ENCODE results near the gene PKP4. TPM values are rescaled to one million over a fixed set of nuclear protein-coding genes. Genes with fewer than 3 reads are reported as not detected.
"Not testable (repeated sequence)": the region's sequence is repeated elsewhere in the genome, so short reads cannot be mapped to it uniquely, and the experiment has no call there.

The PKP4 gene
- total and polyA plus RNA-seq, 2 experiments from 2014 or later, result 7.6 to 32.2 TPM

DNA sequence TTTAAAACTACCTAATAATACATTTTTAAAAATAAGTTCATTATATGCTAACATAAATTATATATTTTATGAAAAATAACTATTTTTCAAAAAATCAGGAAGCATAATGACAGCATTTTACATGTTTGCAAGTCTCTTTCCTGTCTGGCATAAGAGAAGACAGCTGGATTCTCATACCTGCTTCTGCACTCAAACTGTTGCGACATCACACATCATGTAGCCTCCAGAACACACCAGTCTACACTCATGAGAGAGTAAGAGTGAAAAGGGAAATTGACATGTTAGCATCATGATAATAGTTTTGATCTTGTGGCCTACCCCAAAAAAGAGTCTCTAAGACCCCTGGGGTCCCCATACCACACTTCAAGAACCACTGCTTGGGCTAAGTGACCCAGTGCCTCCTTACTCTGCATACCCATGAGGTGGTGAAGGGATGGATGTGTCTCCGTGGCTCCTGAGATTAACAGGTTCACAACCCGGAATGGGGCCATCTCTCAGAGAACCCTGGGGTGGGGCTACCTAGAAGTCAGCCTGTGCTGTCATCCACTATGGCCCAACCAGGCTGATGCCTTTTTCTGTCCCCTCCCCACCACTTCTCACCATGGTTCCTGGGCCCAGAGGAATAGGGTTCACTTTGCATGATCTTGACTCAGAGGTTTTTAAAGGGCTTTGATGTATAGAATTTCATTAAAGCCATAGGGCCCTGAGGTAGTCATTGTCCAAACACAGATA is 235.8 kb downstream of the PKP4 start:
- Histone ChIP-seq H3K9me2 (ENCODE audit: insufficient read depth) (no peaks in the 10 kb centered on the region), H3K27me3 (replicated peaks; ENCODE audit: insufficient read depth) (no peaks in the 10 kb centered on the region), H3K27ac (no peak overlapping the region), H4K20me1 (ENCODE audit: insufficient read depth) (no peaks in the 10 kb centered on the region), H2AFZ (no peak overlapping the region), H3K36me3 (ENCODE audit: low read depth) (no peaks in the 10 kb centered on the region), H3K4me2 (ENCODE audit: unreplicated experiment) (no peak overlapping the region), H3K9me3 (ENCODE audit: low read depth) (no peaks in the 10 kb centered on the region), H3K9ac (no peak overlapping the region), H3K4me3 (no peak overlapping the region), H3F3A (ENCODE audit: insufficient read depth) (no peaks in the 10 kb centered on the region), H3K79me2 (ENCODE audit: insufficient read depth) (no peaks in the 10 kb centered on the region), H3K4me1 (ENCODE audit: insufficient read depth) (peaks cover 10% of the 10 kb centered on the region)
- no peak for DNase-seq
- in situ Hi-C loops (cut with MboI), result no loop called here
- WGBS, 2 experiments (ENCODE audit: low coverage in 1 of 2, low lambda C conversion rate in 2 of 2, missing lambda C conversion rate in 2 of 2), result 64 to 77% methylated on average over 3 of the region's 3 CpGs
- TF ChIP-seq EZH2phosphoT487 (IDR thresholded peaks at IDR 0.05; ENCODE audit: insufficient read depth, low read depth) (no peak), EZH2 (IDR thresholded peaks at IDR 0.05; ENCODE audit: insufficient read depth, poor library complexity, severe bottlenecking) (no peak)

- H3K36me3 ChIP-seq (ENCODE audit: low read depth), result no peaks in the 10 kb centered on the region
- no peak overlapping the region for H3K4me3 ChIP-seq
- H3K27me3 ChIP-seq (replicated peaks; ENCODE audit: insufficient read depth), result no peaks in the 10 kb centered on the region
- no peaks in the 10 kb centered on the region for H3F3A ChIP-seq (ENCODE audit: insufficient read depth)
- TF ChIP-seq EZH2phosphoT487 (IDR thresholded peaks at IDR 0.05; ENCODE audit: insufficient read depth, low read depth) (no peak), EZH2 (IDR thresholded peaks at IDR 0.05; ENCODE audit: insufficient read depth, poor library complexity, severe bottlenecking) (no peak)
- H2AFZ ChIP-seq, result no peak overlapping the region
- in situ Hi-C loops (cut with MboI), result no loop called here
- no peaks in the 10 kb centered on the region for H3K9me2 ChIP-seq (ENCODE audit: insufficient read depth)
- H3K79me2 ChIP-seq (ENCODE audit: insufficient read depth), result no peaks in the 10 kb centered on the region
- no peak overlapping the region for H3K27ac ChIP-seq
- H4K20me1 ChIP-seq (ENCODE audit: insufficient read depth), result no peaks in the 10 kb centered on the region
- H3K9me3 ChIP-seq (ENCODE audit: low read depth), result no peaks in the 10 kb centered on the region
- no peak for DNase-seq
- no peak overlapping the region for H3K9ac ChIP-seq
- peaks cover 8% of the 10 kb centered on the region for H3K4me1 ChIP-seq (ENCODE audit: insufficient read depth)
- no peak overlapping the region for H3K4me2 ChIP-seq (ENCODE audit: unreplicated experiment)
Measured at GRCh38 chr2:158693476-158693875, 236.7 kb downstream of the PKP4 start.

DNA sequence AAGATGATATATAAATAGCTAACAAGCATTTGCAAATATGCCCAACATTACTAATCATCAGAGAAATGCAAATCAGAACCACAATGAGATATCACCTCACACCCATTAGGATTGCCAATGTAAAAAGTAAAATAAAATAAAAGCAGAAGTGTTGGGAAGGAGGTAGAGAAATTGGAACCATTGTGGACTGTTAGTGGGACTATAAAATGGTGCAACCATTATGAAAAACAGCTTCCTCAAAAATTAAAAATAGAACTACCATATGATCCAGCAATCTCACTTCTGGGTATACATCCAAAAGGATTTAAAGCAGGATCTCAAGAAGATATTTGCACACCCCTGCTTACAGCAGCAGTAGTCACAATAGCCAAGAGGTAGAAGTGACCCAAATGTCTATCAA is 238.6 kb downstream of the PKP4 start:
- TF ChIP-seq EZH2phosphoT487 (IDR thresholded peaks at IDR 0.05; ENCODE audit: insufficient read depth, low read depth) (no peak), EZH2 (IDR thresholded peaks at IDR 0.05; ENCODE audit: insufficient read depth, poor library complexity, severe bottlenecking) (no peak)
- no peaks in the 10 kb centered on the region for H3K36me3 ChIP-seq (ENCODE audit: low read depth)
- H3K4me3 ChIP-seq, result no peak overlapping the region
- H3K4me2 ChIP-seq (ENCODE audit: unreplicated experiment), result no peak overlapping the region
- H3K9ac ChIP-seq, result no peak overlapping the region
- in situ Hi-C loops (cut with MboI), result no loop called here
- DNase-seq, result no peak
- no peaks in the 10 kb centered on the region for H3K4me1 ChIP-seq (ENCODE audit: insufficient read depth)
- no peaks in the 10 kb centered on the region for H3K79me2 ChIP-seq (ENCODE audit: insufficient read depth)
- H3K9me2 ChIP-seq (ENCODE audit: insufficient read depth), result no peaks in the 10 kb centered on the region
- no peaks in the 10 kb centered on the region for H3F3A ChIP-seq (ENCODE audit: insufficient read depth)
- H3K27me3 ChIP-seq (replicated peaks; ENCODE audit: insufficient read depth), result no peaks in the 10 kb centered on the region
- no peaks in the 10 kb centered on the region for H3K9me3 ChIP-seq (ENCODE audit: low read depth)
- H2AFZ ChIP-seq, result no peak overlapping the region
- H3K27ac ChIP-seq, result no peak overlapping the region
- H4K20me1 ChIP-seq (ENCODE audit: insufficient read depth), result no peaks in the 10 kb centered on the region

GRCh38 chr2:158695744-158696143 is 239.0 kb downstream of the PKP4 start:
- H3K36me3 ChIP-seq (ENCODE audit: low read depth); H3K27me3 ChIP-seq (replicated peaks; ENCODE audit: insufficient read depth); H4K20me1 ChIP-seq (ENCODE audit: insufficient read depth); H3K9me3 ChIP-seq (ENCODE audit: low read depth); H3K79me2 ChIP-seq (ENCODE audit: insufficient read depth); H3K4me1 ChIP-seq (ENCODE audit: insufficient read depth); H3K4me2 ChIP-seq (ENCODE audit: unreplicated experiment); DNase-seq; H2AFZ ChIP-seq; H3K9me2 ChIP-seq (ENCODE audit: insufficient read depth); H3K27ac ChIP-seq; in situ Hi-C loops (cut with MboI); H3K4me3 ChIP-seq; H3F3A ChIP-seq (ENCODE audit: insufficient read depth); H3K9ac ChIP-seq: not testable (repeated sequence)
- 58 to 66% methylated on average over 5 of the region's 5 CpGs for WGBS, 2 experiments (ENCODE audit: low coverage in 1 of 2, low lambda C conversion rate in 2 of 2, missing lambda C conversion rate in 2 of 2)

DNA sequence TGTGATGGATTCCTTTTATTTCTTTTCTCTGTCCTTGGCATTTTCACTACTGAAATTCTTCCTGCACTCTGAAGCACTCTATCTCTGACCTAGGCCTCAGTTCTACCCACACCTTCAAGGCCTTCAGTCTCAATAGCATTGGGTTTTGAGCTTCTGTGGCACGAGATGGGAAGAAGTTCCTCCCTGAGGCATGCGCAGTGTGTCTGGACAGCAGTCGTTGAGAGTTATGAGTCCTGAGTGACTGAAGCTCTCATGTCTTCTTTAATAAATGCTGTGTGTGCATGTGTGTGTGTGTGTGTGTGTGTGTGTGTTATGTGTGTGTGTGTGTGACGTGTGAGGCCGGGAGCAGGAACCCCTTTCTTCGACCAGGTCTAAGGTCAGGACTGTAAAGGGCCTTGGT is 242.6 kb downstream of the PKP4 start:
- H3K79me2 ChIP-seq (ENCODE audit: insufficient read depth), result no peaks in the 10 kb centered on the region
- H3K4me1 ChIP-seq (ENCODE audit: insufficient read depth), result no peaks in the 10 kb centered on the region
- TF ChIP-seq EZH2phosphoT487 (IDR thresholded peaks at IDR 0.05; ENCODE audit: insufficient read depth, low read depth) (no peak), EZH2 (IDR thresholded peaks at IDR 0.05; ENCODE audit: insufficient read depth, poor library complexity, severe bottlenecking) (no peak)
- no peak overlapping the region for H3K4me2 ChIP-seq (ENCODE audit: unreplicated experiment)
- no peak overlapping the region for H2AFZ ChIP-seq
- H3K27ac ChIP-seq, result no peak overlapping the region
- H3F3A ChIP-seq (ENCODE audit: insufficient read depth), result no peaks in the 10 kb centered on the region
- no peak overlapping the region for H3K9ac ChIP-seq
- no peaks in the 10 kb centered on the region for H3K36me3 ChIP-seq (ENCODE audit: low read depth)
- H3K9me2 ChIP-seq (ENCODE audit: insufficient read depth), result no peaks in the 10 kb centered on the region
- 67 to 77% methylated on average over 6 of the region's 6 CpGs for WGBS, 2 experiments (ENCODE audit: low coverage in 1 of 2, low lambda C conversion rate in 2 of 2, missing lambda C conversion rate in 2 of 2)
- no peak overlapping the region for H3K4me3 ChIP-seq
- no peaks in the 10 kb centered on the region for H3K9me3 ChIP-seq (ENCODE audit: low read depth)
- no peaks in the 10 kb centered on the region for H4K20me1 ChIP-seq (ENCODE audit: insufficient read depth)
- DNase-seq, result no peak
- H3K27me3 ChIP-seq (replicated peaks; ENCODE audit: insufficient read depth), result no peaks in the 10 kb centered on the region; the same call in 1 of the 2 replicates
- in situ Hi-C loops (cut with MboI), result no loop called here

Data from GM23248 (cell line).